ENCODE measurements around the gene MED10.

GRCh38 chr5:6348476-6349000, 29.8 kb downstream of the MED10 start:
- TF ChIP-seq, protein P1, sequence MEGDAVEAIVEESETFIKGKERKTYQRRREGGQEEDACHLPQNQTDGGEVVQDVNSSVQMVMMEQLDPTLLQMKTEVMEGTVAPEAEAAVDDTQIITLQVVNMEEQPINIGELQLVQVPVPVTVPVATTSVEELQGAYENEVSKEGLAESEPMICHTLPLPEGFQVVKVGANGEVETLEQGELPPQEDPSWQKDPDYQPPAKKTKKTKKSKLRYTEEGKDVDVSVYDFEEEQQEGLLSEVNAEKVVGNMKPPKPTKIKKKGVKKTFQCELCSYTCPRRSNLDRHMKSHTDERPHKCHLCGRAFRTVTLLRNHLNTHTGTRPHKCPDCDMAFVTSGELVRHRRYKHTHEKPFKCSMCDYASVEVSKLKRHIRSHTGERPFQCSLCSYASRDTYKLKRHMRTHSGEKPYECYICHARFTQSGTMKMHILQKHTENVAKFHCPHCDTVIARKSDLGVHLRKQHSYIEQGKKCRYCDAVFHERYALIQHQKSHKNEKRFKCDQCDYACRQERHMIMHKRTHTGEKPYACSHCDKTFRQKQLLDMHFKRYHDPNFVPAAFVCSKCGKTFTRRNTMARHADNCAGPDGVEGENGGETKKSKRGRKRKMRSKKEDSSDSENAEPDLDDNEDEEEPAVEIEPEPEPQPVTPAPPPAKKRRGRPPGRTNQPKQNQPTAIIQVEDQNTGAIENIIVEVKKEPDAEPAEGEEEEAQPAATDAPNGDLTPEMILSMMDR (IDR thresholded peaks at IDR 0.05; ENCODE audit: poor library complexity), result no peak
- TF ChIP-seq EZH2phosphoT487 (IDR thresholded peaks at IDR 0.05; ENCODE audit: low read depth, severe bottlenecking, unreplicated experiment), result no peak
- no peak for TF ChIP-seq EZH2 (IDR thresholded peaks at IDR 0.05; ENCODE audit: borderline replicate concordance)

Measured in hepatocyte (in vitro differentiated cells).